ENCODE data around the gene UCK1.

GRCh38 chr9:131557855-131558548 lies 26.9 kb upstream of the UCK1 start:
- TF ChIP-seq CTCF (conservative IDR thresholded peaks at IDR 0.05 in 1 of 2, IDR thresholded peaks at IDR 0.05 in 1 of 2; ENCODE audit: extremely low read depth in 1 of 2, insufficient read depth in 1 of 2, low read depth in 1 of 2, low read length in 2 of 2) (no peak), EZH2 (IDR thresholded peaks at IDR 0.05; ENCODE audit: borderline replicate concordance, low read length) (no peak)

Data from mammary epithelial cell (primary cell).